Right atrium auricular region (tissue), 2 donors: Measurements from ENCODE around the gene PSMB1. TPM values are rescaled to one million over a fixed set of nuclear protein-coding genes. Genes with fewer than 3 reads are reported as not detected.

Experiments used
- DNase-seq: peaks from one replicate; pipeline ENCODE4 v3.0.0-alpha.2; 2019; ENCODE audit warnings: low spot score
- H3K27ac ChIP-seq, 2 donors: fragments of 200-600 bp; sonication (generic); 1 replicate in 1 of 2; 2 replicates in 1 of 2; pipeline ENCODE4 v1.5.1; 2016 to 2019
- H3K27me3 ChIP-seq, 2 donors: fragments of 200-600 bp; sonication (generic); one replicate each; pipeline versions ENCODE4 v1.5.1 to v1.6.0; 2017 to 2019
- H3K36me3 ChIP-seq: fragments of 200-600 bp; sonication (generic); one replicate; pipeline ENCODE4 v1.5.1; 2016
- H3K4me1 ChIP-seq, 2 donors: fragments of 200-600 bp; sonication (generic); one replicate each; pipeline versions ENCODE4 v1.5.1 to v1.6.0; 2017 to 2019
- H3K4me3 ChIP-seq, 2 donors: fragments of 200-600 bp; sonication (generic); 1 replicate in 1 of 2; 2 replicates in 1 of 2; pipeline ENCODE4 v1.5.1; 2017 to 2019; ENCODE audit warnings: mild to moderate bottlenecking in 1 of 2, moderate library complexity in 1 of 2
- H3K9me3 ChIP-seq, 2 donors: fragments of 200-600 bp; sonication (generic); one replicate each; pipeline ENCODE4 v1.5.1; 2019
- total RNA-seq, 2 donors: library from RNA; depleted of rRNA; stranded (reverse); fragments of >200 nt; gene quantifications; one replicate each; pipeline ENCODE4 v1.1.0, GENCODE V29; 2016
- TF ChIP-seq, protein P1 (sequence below), 2 donors: fragments of 200-600 bp; sonication (generic); IDR thresholded peaks; one replicate each; pipeline ENCODE4 v1.5.1; 2019; ENCODE audit warnings: antibody characterized with exemption in 2 of 2

The PSMB1 gene
- total RNA-seq, 2 donors from 2014 or later = 188 to 245 TPM

GRCh38 chr6:170524172-170524502 is 29.0 kb downstream of the PSMB1 start:
- H3K27me3 ChIP-seq = no peaks in the 10 kb centered on the region
- TF ChIP-seq, protein P1, sequence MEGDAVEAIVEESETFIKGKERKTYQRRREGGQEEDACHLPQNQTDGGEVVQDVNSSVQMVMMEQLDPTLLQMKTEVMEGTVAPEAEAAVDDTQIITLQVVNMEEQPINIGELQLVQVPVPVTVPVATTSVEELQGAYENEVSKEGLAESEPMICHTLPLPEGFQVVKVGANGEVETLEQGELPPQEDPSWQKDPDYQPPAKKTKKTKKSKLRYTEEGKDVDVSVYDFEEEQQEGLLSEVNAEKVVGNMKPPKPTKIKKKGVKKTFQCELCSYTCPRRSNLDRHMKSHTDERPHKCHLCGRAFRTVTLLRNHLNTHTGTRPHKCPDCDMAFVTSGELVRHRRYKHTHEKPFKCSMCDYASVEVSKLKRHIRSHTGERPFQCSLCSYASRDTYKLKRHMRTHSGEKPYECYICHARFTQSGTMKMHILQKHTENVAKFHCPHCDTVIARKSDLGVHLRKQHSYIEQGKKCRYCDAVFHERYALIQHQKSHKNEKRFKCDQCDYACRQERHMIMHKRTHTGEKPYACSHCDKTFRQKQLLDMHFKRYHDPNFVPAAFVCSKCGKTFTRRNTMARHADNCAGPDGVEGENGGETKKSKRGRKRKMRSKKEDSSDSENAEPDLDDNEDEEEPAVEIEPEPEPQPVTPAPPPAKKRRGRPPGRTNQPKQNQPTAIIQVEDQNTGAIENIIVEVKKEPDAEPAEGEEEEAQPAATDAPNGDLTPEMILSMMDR (IDR thresholded peaks at IDR 0.05) = no peak
- H3K27ac ChIP-seq = peak overlapping the region; percentile 77 to 87
- DNase-seq = no peak
- no peaks in the 10 kb centered on the region for H3K36me3 ChIP-seq
- no peak overlapping the region for H3K4me3 ChIP-seq
- peaks cover 0 to 5% of the 10 kb centered on the region in 2 donors for H3K9me3 ChIP-seq
- H3K4me1 ChIP-seq = peaks cover 0 to 35% of the 10 kb centered on the region in 2 donors

- H3K4me1 ChIP-seq = peaks cover 0 to 35% of the 10 kb centered on the region in 2 donors
- no peaks in the 10 kb centered on the region for H3K36me3 ChIP-seq
- H3K9me3 ChIP-seq = peaks cover 0 to 5% of the 10 kb centered on the region in 2 donors
- TF ChIP-seq, protein P1 (IDR thresholded peaks at IDR 0.05) = no peak
- peak overlapping the region; percentile 77 to 87 for H3K27ac ChIP-seq
- no peak for DNase-seq
- no peak overlapping the region for H3K4me3 ChIP-seq
- no peaks in the 10 kb centered on the region for H3K27me3 ChIP-seq
Measured at GRCh38 chr6:170523256-170524171, 29.6 kb downstream of the PSMB1 start.

GRCh38 chr6:170522565-170523183 is 30.4 kb downstream of the PSMB1 start:
- TF ChIP-seq, protein P1 (IDR thresholded peaks at IDR 0.05) = peak in 1 of 2 donors; percentile 34
- Histone ChIP-seq H3K4me3 (no peak overlapping the region), H3K4me1 (peaks cover 0 to 35% of the 10 kb centered on the region in 2 donors), H3K9me3 (peaks cover 0 to 5% of the 10 kb centered on the region in 2 donors), H3K36me3 (no peaks in the 10 kb centered on the region), H3K27me3 (no peaks in the 10 kb centered on the region), H3K27ac (peak overlapping the region; percentile 77 to 87)
- DNase-seq = no peak

GRCh38 chr6:170516783-170517616 is 36.1 kb downstream of the PSMB1 start:
- Histone ChIP-seq H3K4me3 (no peak overlapping the region), H3K4me1 (peaks cover 0 to 5% of the 10 kb centered on the region in 2 donors), H3K27me3 (no peaks in the 10 kb centered on the region), H3K9me3 (peaks cover 0 to 5% of the 10 kb centered on the region in 2 donors), H3K27ac (no peak overlapping the region), H3K36me3 (no peaks in the 10 kb centered on the region)
- DNase-seq = no peak
- TF ChIP-seq, protein P1 (IDR thresholded peaks at IDR 0.05) = peak; percentile 47 to 74

GRCh38 chr6:170514908-170515307 is 38.2 kb downstream of the PSMB1 start:
- Histone ChIP-seq H3K9me3 (no peaks in the 10 kb centered on the region), H3K27ac (no peak overlapping the region), H3K4me3 (no peak overlapping the region), H3K36me3 (no peaks in the 10 kb centered on the region), H3K27me3 (no peaks in the 10 kb centered on the region), H3K4me1 (no peaks in the 10 kb centered on the region)
- TF ChIP-seq, protein P1 (IDR thresholded peaks at IDR 0.05) = no peak
- DNase-seq = no peak
